Stomach (tissue), 4 donors: Measurements from ENCODE around the gene TICRR.

Experiments used
- POLR2AphosphoS5 ChIP-seq, 3 donors: sonication (generic); formaldehyde crosslinking; IDR thresholded peaks; one replicate each; pipeline ENCODE4 v1.6.1; 2016; ENCODE audit warnings: antibody characterized with exemption in 3 of 3
- TF ChIP-seq, protein P1 (sequence below), 7 experiments: fragments of 450-650 bp in 4 of 7; fragments of 200-600 bp in 3 of 7; sonication (generic) in 3 of 7; IDR thresholded peaks; one replicate each; pipeline ENCODE4 v1.5.1; 2016 to 2019; ENCODE audit warnings: antibody characterized with exemption in 7 of 7, control low read depth in 2 of 7, mild to moderate bottlenecking in 1 of 7

DNA sequence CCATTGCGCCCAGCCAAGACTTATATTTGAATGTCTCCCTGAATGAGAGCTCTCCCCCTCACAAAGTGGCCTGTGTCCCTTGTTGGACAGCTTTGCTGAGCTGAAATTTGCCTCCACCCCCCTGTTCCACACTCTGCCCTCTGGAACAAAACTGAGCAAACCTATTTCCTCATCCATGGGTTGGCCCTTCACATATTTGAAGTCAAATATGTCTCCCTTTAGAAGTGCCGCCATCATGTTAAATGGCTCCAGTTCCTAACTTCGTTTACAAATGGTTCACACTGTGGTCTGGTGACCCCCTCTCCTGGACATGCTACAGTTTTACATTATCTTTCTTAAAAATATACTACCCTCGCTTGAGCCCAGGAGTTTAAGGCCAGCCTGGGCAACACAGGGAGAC is 99.3 kb downstream of the TICRR start:
- TF ChIP-seq POLR2AphosphoS5 (IDR thresholded peaks at IDR 0.05) = no peak
- TF ChIP-seq, protein P1, sequence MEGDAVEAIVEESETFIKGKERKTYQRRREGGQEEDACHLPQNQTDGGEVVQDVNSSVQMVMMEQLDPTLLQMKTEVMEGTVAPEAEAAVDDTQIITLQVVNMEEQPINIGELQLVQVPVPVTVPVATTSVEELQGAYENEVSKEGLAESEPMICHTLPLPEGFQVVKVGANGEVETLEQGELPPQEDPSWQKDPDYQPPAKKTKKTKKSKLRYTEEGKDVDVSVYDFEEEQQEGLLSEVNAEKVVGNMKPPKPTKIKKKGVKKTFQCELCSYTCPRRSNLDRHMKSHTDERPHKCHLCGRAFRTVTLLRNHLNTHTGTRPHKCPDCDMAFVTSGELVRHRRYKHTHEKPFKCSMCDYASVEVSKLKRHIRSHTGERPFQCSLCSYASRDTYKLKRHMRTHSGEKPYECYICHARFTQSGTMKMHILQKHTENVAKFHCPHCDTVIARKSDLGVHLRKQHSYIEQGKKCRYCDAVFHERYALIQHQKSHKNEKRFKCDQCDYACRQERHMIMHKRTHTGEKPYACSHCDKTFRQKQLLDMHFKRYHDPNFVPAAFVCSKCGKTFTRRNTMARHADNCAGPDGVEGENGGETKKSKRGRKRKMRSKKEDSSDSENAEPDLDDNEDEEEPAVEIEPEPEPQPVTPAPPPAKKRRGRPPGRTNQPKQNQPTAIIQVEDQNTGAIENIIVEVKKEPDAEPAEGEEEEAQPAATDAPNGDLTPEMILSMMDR (IDR thresholded peaks at IDR 0.05) = no peak
